ENCODE results near the gene INSYN2A.

DNA sequence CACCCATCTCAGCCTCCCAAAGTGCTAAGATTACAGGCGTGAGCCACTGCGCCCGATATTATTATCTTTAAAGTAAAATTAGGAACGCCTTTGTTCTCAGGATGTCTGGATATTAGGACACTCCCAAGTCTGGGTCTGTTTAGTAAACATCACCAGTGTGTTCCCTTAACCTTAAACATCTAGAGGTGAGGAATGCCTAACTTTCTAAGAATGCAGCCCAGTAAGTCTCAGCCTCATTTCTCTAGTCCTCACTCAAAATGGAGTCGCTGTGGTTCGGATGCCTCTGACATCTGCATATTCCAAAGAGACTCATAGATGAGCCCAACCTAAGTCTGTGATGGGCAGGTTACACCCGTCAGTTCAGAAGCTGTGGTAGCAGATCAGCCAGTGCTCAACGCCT is 4.3 kb upstream of the INSYN2A start:
- TF ChIP-seq, protein P1, sequence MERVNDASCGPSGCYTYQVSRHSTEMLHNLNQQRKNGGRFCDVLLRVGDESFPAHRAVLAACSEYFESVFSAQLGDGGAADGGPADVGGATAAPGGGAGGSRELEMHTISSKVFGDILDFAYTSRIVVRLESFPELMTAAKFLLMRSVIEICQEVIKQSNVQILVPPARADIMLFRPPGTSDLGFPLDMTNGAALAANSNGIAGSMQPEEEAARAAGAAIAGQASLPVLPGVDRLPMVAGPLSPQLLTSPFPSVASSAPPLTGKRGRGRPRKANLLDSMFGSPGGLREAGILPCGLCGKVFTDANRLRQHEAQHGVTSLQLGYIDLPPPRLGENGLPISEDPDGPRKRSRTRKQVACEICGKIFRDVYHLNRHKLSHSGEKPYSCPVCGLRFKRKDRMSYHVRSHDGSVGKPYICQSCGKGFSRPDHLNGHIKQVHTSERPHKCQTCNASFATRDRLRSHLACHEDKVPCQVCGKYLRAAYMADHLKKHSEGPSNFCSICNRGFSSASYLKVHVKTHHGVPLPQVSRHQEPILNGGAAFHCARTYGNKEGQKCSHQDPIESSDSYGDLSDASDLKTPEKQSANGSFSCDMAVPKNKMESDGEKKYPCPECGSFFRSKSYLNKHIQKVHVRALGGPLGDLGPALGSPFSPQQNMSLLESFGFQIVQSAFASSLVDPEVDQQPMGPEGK (CRISPR knock-in tag; IDR thresholded peaks at IDR 0.05; ENCODE audit: borderline replicate concordance), result no peak
- no peak for TF ChIP-seq CSDC2 (CRISPR knock-in tag; IDR thresholded peaks at IDR 0.05)
- TF ChIP-seq ZNF70 (CRISPR knock-in tag; IDR thresholded peaks at IDR 0.05), result no peak
- no peak for TF ChIP-seq ARNTL (CRISPR knock-in tag; IDR thresholded peaks at IDR 0.05; ENCODE audit: borderline replicate concordance, low read depth)
- TF ChIP-seq SNAI2 (CRISPR knock-in tag; IDR thresholded peaks at IDR 0.05), result no peak
